GM21619 (cell line): Measurements from ENCODE around the gene TAF1A.

ENCODE experiments used
- ATAC-seq: cut with Tn5 transposase; IDR thresholded peaks from one replicate; pipeline ENCODE4 v1.9.1; 2021; ENCODE audit not compliant: unreplicated experiment

The TAF1A gene

DNA sequence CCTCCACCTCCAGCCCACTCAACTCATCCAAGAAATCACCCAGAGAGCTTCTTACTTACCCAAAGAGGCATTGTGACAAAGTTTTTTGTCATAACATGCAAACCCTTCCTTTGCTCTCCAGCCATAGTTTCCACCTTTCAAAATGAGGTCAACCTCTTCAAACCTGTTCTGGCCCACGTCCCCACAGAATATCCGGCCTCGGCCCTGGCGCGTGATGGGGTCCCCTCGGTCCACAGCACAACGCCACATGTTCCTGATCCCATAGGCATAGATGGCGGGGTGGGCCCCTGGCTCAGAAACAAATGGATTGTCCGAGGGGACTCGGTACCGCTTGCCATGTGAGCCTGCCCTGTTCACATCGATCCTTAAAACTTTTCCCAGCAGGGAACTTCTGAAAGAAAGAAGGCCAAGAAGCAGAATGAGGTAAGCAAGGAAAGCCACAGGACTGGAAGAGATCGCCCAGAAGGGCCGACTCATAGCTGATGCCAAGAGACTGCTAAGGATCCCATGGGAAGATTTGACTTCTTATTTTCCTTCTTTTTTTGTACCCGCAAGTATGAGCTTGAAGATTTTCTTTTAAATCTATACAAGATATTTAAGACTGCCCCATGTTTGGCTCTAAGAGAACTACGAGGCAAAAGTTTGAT is 49.7 kb downstream of the TAF1A start:
- ATAC-seq, result no peak

DNA sequence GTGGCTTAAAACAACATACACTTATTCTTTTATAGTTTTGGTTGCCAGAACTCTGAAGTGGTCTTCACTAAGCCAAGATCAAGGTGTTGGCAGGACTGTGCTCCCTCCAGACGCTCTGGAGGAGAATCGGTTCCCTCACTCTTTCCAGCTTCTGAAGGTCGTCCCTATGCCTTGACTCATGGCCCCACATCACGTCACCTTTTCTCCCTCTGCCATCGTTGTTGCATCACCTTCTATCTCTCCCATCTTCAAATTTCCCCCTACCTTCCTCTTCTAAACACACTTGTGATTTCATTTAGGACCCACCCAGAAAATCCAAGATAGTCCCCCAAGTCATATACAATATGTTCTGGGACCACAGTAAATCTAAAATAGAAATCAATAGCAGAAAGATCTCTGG is 54.3 kb downstream of the TAF1A start:
- no peak for ATAC-seq

DNA sequence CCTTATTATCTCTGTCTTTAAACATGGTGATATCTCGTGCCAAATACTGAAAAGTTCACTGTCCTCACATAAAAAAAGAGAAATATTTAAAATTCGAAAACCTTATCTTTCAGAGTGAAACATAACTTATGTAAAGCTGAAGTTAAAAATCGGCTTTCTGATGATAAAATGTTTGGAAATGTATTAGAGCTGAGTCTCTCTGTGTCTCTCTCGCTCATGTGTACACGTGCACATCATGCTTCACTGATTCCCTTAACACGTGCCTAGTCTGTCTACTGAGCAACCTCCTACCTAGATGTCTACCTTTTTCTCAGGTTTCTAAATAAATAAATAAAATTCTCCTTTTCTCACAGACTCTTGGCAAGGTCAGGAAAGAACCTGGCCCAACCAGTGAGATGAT is 58.9 kb downstream of the TAF1A start:
- ATAC-seq, result no peak

DNA sequence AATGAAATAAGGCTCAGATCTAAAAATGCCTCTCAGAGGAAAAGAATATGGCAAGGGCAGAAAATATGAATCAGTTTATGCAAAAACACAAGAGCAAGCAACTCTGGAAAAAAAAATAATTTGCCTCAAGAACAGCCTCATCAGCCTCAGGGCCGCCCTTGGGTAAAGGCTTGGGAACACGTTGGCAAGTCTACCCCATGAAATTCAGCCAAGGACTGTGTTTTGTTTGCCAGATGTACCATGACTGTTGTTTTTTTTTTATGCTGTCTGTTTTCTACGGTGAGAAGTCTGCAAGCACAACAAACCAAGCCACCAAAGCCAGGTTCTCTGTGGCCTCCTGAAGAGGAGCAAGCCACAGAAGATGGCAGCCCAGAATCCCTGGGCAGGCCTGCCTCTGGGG is 59.8 kb downstream of the TAF1A start:
- ATAC-seq, result no peak

DNA sequence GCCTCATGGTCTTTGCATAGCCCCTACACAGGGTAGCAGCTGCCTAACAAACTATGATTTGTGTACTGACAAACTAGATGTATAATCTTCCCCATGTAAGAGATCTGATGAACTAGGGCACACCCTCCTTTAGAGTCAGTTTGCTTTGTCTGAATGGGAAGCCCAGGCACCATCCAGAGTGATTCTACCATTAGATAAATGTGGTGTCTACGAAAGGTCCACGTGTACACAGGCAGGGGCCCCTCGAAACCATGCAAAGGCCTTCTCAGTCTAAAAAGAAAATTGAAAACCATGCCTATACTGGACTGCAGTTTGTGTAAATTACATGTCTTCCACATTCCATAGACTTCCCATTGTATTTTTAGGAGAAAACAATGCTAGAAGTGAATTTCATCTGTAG is 60.6 kb downstream of the TAF1A start:
- no peak for ATAC-seq

DNA sequence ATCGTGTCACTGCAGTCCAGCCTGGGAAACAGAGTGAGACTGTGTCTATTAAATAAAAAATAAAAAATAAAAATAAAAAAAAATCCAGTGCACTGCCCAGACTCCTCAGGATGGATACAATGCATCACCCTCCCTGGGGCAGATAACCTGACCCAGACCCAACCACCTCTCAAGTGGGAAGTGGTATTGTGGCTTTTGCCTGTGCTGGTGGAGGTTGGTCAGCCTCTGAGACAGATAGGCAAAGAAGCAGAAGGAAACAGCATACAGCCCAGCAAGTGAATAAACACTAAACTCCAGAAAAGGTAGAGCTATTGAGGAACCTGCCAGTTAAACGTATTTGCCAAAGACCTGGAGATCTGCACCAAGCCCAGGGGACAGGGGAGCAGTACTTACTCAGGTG is 63.8 kb downstream of the TAF1A start:
- ATAC-seq, result no peak

DNA sequence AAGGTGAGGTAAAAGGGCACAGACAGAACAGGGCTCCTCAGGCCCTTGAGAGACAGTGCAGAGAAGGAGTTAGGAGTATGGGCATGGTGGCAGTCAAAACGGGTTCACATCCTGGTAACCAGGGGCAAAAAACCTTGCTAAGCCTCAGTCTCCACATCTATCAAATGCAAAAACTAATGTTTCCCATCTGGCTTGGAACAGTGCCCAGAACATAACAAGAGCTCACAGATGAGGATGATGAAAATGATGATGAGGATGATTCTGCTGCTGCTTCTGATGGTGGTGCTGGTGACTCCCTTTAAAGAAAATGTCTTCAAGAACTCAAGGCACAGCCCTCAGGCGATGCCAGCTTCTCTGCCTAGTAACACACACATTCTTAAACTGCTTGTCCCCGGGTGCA is 65.9 kb downstream of the TAF1A start:
- no peak for ATAC-seq

DNA sequence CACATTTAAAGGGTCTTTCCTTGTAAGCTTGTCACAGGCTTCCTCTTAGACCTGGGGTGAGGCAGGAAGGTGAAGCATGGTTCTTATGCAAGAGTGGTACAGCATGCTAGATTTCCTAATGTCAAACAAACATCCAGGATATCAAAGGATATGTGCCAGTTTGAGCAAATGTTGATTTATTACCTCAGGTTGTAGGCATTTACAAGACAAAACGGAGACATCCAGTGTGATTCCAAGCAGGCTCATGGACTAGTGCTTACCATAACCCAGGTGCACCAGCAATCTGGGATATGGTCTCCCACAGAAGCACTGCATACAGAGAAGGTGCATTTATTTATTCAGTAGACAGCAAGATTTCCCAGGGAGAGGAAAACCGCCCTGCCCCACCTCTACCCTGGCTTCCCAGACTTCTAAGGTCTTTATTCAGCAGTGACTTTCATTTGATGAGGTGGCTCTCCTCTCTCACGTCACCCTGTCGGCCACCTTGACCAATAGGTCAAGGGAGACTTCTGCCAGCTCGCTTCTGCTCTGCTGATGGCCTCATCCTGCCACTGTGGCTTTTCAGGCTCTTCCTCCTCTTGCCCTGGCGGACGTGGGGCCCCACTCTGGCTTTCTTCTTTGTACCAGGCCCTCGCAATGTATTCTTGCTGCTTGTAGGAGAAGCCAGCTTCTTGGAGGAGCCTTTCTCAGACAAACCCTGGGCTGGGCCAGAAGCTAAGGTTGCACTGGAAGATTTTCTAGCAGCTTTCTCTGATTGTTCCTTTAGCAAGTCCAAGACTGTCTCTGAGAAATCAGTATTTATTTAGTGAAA is 67.4 kb downstream of the TAF1A start:
- no peak for ATAC-seq

DNA sequence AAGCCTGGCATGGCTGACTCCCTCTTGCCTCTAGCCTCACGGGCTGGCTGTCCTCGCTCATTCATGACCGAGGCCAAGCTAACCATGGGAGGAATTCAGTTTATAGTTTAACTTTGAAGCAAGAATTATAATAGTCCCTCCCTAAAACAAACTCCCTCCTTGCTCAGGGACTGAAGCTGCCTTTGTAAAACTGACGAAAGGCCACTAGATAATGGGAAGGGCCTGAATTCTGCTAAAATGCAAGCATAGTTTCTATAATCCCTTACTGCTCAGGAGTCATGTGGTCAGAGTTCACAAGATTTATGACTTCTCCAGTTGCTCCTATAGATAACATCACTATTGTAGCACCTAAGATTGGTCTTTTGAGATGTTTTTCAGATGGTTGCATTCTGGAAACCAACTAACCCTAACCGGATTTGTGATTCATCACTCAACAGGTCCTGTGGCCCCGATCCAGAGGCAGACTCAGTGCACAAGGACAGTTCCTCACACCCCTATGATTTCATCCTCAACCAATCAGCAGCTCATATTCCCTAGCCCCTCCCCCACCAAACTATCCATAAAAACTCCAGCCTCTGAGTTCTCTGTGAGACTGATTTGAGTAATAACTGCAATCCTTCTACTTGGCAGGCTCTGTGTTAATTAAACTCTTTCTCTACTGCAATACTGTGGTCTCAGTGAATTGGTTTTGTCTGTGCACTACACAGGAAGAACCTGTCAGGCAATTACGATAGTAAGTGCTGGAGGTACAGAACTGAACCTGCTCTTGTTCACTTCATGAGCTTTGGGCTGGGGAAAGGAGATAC is 68.2 kb downstream of the TAF1A start:
- ATAC-seq, result no peak
